Stimulated activated effector memory CD8-positive, alpha-beta T cell treated with anti-CD3 and anti-CD28 coated beads, Interleukin-12 subunit alpha, Interleukin-12 subunit beta, amount 100 ng/mL, for 72 hours (primary cell): ENCODE results near the gene RCAN2.

Experiments
- ATAC-seq: fragments of 150-1000 bp; cut with Tn5 transposase; 2 replicates; pipeline ENCODE4 v1.10.0; 2021
- DNase-seq, 2 donors: peaks; one replicate each; pipeline ENCODE4 v3.0.0; 2021 to 2022; ENCODE audit warnings: low spot score in 2 of 2
- H3K27ac Mint-ChIP-seq: one replicate; pipeline ENCODE4 v1.8.0; 2022; ENCODE audit warnings: mild to moderate bottlenecking, mixed read lengths
- H3K36me3 Mint-ChIP-seq: one replicate; pipeline ENCODE4 v1.8.0; 2022; ENCODE audit warnings: mild to moderate bottlenecking, mixed read lengths
- H3K4me1 Mint-ChIP-seq: one replicate; pipeline ENCODE4 v1.8.0; 2022; ENCODE audit warnings: mixed read lengths
- H3K4me3 Mint-ChIP-seq: one replicate; pipeline ENCODE4 v1.8.0; 2022; ENCODE audit warnings: mild to moderate bottlenecking, mixed read lengths
- H3K9me3 Mint-ChIP-seq: one replicate; pipeline ENCODE4 v1.8.0; 2022; ENCODE audit warnings: mixed read lengths

Gene RCAN2

DNA sequence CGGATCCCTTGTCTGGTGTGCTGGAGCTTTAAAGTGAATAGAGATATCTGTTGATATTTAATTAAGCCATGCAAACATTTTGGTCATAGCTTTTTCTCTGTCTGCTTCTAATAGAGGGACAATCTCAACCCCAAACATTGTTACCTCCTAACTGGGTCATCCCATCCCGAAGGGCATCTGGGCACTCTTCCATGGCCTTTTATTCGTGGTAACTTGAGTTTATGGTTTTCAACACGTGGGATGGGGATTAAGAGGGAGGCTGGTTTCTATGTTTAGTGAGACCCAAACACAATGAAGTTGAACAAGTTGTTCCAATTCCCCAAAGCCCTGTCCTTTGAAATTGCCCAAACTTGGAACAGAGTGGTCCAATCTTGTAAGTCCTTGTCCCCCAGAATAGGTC is 319.1 kb downstream of the RCAN2 start:
- H3K9me3 Mint-ChIP-seq: no peaks in the 10 kb centered on the region
- H3K36me3 Mint-ChIP-seq: peaks cover 5% of the 10 kb centered on the region
- H3K4me3 Mint-ChIP-seq: no peak overlapping the region
- DNase-seq: no peak
- ATAC-seq: no peak
- H3K4me1 Mint-ChIP-seq: peaks cover 44% of the 10 kb centered on the region
- H3K27ac Mint-ChIP-seq: no peak overlapping the region
